ENCODE results near the gene CTRL. TPM values are rescaled to one million over a fixed set of nuclear protein-coding genes. Genes with fewer than 3 reads are reported as not detected.
A peak's percentile ranks its signal among the peaks of the same experiment; 100 is the strongest.
"Not testable (repeated sequence)": the region's sequence is repeated elsewhere in the genome, so short reads cannot be mapped to it uniquely, and the experiment has no call there.

The CTRL gene
- total RNA-seq, 1 donor from 2014 or later, result 0.49 TPM

DNA sequence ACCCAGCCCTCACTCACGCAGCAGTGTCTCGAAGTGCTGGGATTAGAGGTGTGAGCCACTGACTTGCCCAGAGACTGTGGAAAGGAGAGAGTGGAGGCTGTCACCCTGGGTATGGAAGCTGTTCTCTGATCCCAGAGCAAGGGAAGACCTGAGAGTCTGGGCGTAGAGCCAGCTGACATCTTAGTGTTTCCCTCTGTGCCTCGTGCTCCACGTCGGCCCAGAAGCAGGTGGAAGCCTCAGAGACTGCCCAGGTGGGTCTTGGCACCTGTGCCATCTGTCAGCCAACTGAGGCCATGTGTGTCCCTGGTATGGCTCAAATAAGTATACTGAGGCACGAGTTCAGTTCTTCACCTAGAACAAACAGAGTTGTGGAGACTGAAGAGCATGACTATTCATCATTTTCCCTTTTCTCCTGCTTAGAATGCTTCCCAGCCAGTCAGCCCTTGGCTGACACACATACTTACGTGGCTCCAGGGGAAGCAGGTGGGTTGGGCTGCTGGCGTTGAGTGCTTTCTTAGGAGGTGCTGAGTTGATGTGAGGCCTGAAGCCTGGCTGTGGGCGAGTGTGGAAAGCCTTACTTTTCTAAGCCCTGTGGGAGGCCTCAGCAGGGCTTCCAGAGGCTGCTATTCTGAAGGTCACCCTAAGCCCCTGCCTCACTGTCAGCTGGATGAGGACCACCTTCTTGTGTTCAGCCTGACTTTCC is 8.1 kb downstream of the CTRL start:
- DNase-seq, result no peak

DNA sequence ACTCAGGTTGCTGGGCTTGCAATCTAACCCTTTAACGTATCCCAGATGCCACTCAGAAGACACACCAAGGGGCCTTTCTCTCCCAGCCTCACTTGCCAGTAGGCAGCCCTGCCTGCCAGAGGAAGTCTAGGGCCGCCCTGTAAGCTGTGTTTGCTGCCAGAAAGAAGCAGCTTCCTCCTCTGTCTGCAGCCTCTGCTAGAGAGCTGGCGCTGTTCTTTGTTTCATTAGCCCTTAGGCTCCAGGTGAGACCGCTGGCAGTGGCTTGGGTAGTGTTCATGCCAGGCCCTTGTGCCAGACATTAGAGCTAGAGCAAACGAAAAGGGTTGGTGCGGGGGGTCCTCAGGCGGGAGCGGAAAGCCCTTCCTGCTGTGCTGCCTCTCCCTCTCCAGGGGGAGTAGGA is 8.9 kb downstream of the CTRL start:
- no peak for DNase-seq

- DNase-seq, result no peak
Measured at GRCh38 chr16:67922221-67922620, 9.4 kb downstream of the CTRL start.

- DNase-seq, result no peak
Measured at GRCh38 chr16:67919622-67920221, 11.9 kb downstream of the CTRL start.

- no peak for DNase-seq
Measured at GRCh38 chr16:67917852-67918236, 13.8 kb downstream of the CTRL start.

DNA sequence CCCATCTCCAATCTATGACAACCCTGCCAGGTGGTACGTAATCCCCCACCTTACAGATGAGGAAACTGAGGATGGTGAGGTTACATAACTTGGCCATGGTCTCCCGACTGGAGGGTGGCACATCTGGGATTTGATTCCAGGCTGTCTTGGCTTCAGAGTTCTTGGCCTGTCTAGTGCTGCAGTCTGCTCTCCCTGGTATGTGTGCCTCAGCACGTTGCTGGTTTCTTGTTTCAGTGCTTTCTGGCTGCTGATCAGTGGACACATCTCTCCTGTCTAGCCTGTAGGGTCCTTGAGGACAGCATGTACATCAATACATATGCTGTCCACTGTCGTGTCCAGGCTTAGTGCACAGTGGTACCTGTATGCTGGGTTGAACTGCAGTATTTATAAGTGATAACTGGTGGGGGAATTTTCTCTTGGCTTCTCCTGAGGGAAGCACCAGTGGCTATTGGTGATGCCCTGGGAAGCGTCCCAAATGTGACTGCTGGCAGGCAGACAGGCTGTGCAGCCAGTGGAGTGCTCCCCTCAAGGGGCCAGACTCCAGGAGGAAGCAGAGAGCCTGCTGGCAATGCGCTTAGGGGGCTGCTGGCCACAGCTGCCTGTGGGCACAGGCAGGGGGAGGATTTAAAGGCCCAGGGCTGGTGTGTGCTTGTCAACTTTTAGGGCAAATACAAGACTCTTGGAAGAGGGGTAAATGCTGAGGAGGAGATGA is 14.4 kb downstream of the CTRL start:
- no peak for DNase-seq

DNA sequence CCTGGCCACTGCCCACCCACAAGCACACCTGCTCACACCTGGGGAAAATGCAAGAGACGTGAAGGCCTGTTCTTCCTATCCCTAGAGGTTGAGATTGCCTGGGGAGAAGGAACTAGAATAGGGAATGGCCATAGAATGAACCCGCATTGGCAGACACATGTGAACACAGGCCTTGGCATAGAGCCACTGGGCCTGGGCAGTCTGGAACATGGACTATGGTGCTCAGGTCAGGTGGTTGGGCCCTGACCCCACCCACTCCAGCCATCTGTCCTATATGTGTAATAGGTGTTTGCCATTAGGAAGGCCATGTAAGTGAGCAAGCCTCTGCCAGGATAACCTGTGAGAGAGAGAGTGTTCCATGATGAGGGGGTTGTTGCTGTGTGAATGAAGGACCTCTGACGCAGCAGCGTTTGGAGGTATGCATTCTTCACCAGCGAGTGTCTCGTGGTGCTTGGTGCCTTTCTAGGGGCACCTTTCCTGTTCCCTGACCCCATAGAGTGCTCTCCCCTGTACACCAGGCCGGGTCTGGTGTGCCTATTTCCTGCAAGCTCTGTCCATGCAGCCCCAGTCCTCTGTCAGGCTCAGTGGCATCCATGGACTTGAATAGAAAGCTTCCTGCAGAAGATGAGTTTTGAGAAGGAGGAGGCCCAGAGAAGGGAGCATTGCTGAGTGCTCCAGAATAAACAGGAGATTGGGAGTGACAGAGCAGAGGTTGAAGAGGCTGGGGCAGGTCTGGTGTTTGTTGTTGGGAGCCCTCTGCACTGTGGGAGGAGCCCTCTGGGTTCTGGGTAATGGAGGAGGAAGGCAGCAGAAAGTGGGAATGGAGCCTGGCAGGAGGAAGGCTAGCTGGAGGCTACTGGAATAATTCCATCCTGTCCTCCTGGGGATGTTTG is 15.6 kb downstream of the CTRL start:
- no peak for DNase-seq

- not testable (repeated sequence) for DNase-seq
Measured at GRCh38 chr16:67915496-67915769, 16.2 kb downstream of the CTRL start.

DNA sequence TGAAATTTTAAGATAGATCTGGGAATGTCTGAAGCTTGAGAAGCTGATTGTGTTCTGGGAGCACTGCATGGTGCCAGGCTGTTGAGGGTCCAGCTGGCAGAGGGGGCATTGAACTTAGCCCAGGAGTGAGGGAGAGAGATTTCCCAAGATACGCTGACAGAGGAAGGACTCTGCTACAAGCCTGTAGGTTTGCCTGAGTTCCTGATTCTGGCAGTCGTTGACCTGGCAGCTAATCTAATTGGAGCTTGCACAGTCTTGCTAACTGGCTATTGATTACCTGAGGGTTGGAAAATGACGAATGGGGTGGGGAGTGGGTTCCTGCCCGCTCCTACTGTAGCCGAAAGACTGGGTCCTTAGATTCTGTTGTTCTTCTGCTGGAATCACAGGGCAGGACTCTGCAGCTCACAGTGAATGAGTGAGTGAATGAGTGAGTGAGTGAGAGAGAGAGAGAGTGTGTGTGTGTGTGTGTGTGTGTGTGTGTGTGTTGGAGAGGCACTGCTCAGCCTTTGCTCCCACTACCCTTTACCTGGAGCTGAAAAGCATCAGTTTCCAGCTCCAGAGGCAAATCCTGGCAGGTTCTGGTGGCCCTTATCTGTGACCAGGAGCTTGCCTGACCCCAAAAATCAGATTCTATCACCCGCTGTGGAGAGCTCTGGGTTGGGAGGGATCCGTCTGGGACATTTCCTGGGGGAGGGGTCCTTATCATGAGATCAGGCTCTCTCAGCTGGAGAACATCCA is 16.7 kb downstream of the CTRL start:
- DNase-seq, result no peak

GRCh38 chr16:67910158-67910557 is 21.5 kb downstream of the CTRL start:
- DNase-seq, result peak; percentile 11

GRCh38 chr16:67909056-67909742 is 22.5 kb downstream of the CTRL start:
- DNase-seq, result no peak

DNA sequence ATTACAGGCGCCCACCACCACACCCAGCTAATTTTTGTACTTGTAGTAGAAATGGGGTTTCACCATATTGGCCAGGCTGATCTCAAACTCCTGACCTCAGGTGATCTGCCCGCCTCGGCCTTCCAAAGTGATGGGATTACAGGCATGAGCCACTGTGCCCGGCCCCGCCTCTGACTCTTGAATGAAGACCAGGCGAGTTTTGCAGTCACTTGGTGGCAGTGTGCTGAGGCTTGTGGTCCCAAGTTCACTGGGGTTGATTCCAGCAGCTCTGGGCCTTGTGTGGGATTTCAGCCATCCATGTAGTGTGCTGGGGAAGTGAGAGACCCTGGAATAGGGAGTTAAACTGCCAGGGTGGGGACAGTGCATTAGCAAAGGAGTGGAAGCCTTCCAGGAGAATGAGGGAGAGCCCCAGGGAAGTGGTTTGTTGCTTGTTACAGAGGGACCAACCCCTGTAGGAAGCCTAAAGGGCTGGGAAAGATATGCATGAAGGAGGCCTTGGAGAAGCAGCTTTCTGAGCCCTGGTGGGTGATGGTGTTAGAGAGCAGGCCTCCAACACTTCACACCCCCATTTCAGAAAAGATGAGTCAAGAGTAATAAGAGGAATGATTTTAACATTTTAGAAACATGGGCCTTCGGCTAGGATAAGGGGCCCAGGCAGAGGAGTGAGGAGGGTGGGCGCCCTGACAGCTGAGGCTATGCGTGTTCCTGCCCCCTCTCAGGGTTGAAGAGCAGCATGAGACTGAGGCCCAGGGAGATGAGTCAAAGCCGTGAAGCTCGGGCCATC is 24.1 kb downstream of the CTRL start:
- no peak for DNase-seq

DNA sequence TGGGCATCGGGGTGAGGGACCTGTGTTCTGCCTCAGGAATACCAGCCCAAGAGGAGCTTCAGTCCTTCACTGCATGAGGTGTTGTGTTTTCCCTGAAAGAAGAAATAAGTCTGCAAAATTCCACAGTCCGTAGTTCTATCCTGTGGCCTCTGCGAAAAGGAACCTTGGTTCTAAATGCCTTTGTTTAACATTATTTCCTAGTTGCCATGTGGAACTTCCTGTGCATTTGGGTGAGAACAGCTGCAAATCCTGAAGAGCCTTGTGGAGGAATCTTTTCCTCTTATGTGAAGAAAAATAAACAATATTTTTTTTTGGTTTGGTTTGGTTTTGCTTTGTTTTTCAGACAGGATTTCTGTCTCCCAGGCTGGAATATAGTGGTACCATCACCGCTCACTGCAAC is 28.8 kb downstream of the CTRL start:
- DNase-seq, result no peak

- no peak for DNase-seq
Measured at GRCh38 chr16:67901734-67902133, 29.9 kb downstream of the CTRL start.

- DNase-seq, result no peak
Measured at GRCh38 chr16:67897231-67897630, 34.4 kb downstream of the CTRL start.

DNA sequence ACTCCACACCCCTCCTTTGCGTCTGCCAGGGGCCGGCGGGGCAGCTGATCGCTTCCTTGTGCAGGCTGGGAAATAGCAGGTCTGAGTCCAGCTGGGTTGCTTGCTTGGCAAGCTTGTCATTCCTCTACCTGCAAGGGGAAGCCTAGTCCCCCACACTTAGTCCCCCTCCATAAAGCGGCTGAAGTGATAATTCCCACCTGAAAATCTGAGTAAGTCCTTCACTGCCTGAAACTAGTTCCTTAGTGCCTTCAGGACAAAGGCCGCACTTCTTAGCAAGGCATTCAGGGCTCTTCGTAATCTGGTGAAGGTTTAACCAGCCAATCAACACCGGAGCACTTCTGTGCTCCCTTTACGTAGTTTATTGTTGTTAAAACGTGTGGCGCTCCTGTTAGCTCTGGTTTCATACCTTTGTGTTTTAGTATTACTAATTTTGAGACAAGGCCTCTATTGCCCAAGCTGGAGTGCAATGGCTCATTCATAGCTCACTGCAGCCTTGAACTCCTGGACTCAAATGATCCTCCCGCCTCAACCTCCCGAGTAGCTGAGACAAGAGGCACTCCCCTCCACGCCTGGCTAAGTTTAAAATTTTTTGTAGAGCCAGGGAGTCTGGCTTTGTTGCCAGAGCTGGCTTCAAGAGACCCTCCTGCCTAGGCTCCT is 37.8 kb downstream of the CTRL start:
- DNase-seq, result no peak

DNA sequence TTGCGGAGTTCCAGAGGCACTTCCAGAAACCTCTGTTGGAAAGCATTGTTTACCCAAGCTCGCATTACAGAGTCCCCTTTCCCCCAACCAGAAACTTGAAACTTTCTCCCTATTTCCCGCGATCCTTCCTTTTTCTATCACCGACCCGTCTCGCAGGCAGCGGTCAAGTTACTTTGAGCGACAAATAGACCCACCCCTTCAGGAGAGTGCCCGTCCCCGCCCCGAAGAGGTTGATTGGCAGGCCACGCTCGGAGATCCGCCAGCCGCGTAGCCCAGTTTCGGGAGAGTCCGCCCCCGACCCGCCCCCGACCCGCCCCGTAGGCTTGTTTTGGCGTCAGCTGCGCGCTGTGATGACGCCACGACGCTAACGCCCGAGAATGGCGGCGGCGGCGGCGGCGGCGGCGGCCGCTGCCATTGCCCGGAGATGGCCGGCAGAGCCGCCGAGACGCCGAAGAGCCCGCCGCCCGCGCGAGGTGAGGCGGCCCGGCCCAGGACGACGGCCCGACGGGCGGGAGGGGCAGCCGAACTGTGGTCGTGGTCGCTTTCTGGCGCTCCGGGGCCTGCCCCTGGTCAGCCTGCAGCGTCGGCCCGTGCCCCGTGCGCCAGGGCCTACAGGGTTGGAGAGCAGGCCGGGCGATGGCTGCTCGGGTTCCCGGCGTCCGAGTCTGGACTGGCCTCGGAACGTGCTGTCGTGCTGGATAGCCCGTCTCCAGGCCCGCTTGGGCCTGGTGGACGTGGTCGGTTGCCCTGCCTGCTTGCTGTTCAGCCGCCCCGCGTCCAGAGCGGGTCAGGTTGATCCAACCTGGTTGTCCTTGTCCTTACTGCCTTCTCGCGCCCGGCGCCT is 38.5 kb downstream of the CTRL start, which contains the start of gene PSKH1:
TSS of gene PSKH1 (plus strand) at position 356 of the 844 bp plus-strand sequence. CDS start 15,496 bp downstream, outside the sequence.
- peak; percentile 94 for DNase-seq

DNA sequence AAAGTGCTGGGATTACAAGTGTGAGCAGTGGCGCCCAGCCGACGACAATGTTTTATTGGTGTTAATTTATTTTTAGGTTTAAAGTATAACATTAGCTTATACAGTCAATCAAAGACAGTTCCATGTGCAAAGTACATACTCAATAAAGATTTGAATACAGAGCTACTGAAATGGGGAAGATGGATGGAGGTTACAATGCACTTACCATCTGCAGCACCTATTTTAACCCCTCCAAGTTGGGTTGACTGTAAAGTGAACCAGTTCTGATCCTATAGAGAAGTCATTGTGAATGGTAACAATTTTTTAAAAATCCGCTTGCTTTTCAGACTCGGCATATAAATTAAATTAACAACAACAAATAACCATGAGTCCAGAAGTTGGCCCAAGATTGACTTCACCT is 39.3 kb downstream of the CTRL start:
- no peak for DNase-seq

DNA sequence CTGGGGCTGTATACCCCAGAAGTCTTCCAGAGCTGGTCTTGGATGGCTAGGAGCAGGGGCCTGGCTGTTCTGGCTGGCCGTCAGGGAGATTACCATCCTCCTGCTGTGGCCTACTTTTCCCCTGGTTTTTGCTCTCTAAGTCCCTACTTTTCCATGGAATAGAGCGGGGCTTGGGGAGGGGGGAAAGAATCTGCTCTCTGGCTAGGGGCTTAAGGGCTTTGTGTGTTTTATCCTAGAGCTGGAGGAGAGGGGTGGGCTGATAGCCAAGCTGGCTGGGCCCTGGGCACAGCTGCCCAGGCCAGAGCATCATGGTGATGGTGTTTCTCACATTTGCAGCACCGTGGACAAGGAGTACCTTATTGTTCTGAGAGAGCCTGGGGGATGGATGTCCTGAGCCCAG is 43.3 kb downstream of the CTRL start:
- DNase-seq, result no peak

Data from skin of body (tissue), 2 donors.